HCT116 (cell line): ENCODE data around the gene ARHGAP18. TPM values are rescaled to one million over a fixed set of nuclear protein-coding genes. Genes with fewer than 3 reads are reported as not detected.

Experiments used
- ATAC-seq: fragments of 200-7000 bp; cut with Tn5 transposase; 2 replicates; pipeline ENCODE4 v1.9.1; 2020; ENCODE audit warnings: mild to moderate bottlenecking, moderate library complexity
- BruUV-seq: library from RNA; stranded (reverse); fragments of 400-500 nt; replicated peaks from 2 replicates; lab custom pipeline; 2021; lab: Mats Ljungman, UMichigan
- CTCF ChIA-PET: fragments of 300-600 bp; sonication (Branson Sonifier 250); formaldehyde crosslinking; loops from one replicate; lab custom pipeline; 2021; ENCODE audit warnings: antibody characterized with exemption; lab: Charles Lee
- POLR2A ChIA-PET: fragments of 300-600, 350-600 bp; sonication (Branson Sonifier 250); formaldehyde crosslinking; loops from one replicate; lab custom pipeline; 2021; ENCODE audit warnings: antibody characterized with exemption; lab: Charles Lee
- RAD21 ChIA-PET, 2 experiments: fragments of 300-600 bp; sonication (Branson Sonifier 250); formaldehyde crosslinking; loops; one replicate each; lab custom pipeline; 2023; ENCODE audit warnings: low total read pairs in 2 of 2; ENCODE audit not compliant: uncharacterized antibody in 2 of 2, unreplicated experiment in 2 of 2, low non-redundant PET in 1 of 2; lab: Charles Lee
- DNase-seq: peaks from one replicate; pipeline ENCODE4 v3.0.0-alpha.2; 2010; ENCODE audit warnings: low read depth, low spot score
- H2AFZ ChIP-seq: fragments of 200-600 bp; shearing (Covaris generic), sonication (generic); 2 replicates; pipeline ENCODE4 v1.6.1; 2017; ENCODE audit warnings: low read depth, mixed run types, mixed read lengths, antibody characterized with exemption, low read length; ENCODE audit not compliant: poor library complexity, severe bottlenecking
- H3K27ac ChIP-seq: 2 replicates; pipeline ENCODE4 v1.5.1; 2012; ENCODE audit warnings: low read depth, low read length
- H3K27me3 ChIP-seq: fragments of 200-600 bp; sonication (generic); 2 replicates; pipeline ENCODE4 v1.6.1; 2016; ENCODE audit warnings: mixed run types, low read length, mixed read lengths; ENCODE audit not compliant: insufficient read depth
- H3K36me3 ChIP-seq, 2 experiments: fragments of 200-500 bp in 1 of 2; fragments of 200-600 bp in 1 of 2; sonication (Bioruptor generic) in 1 of 2; sonication (generic) in 1 of 2; 2 replicates each; pipeline versions ENCODE4 v1.5.1 to v1.6.1; 2014 to 2016; ENCODE audit warnings: low read length in 2 of 2, inconsistent platforms in 1 of 2, mixed read lengths in 1 of 2, mixed run types in 1 of 2; ENCODE audit not compliant: insufficient read depth in 2 of 2, control insufficient read depth in 1 of 2
- H3K4me1 ChIP-seq, 2 experiments: fragments of 200-600 bp in 1 of 2; sonication (generic) in 1 of 2; 2 replicates each; pipeline versions ENCODE4 v1.5.1 to v1.6.1; 2012 to 2017; ENCODE audit warnings: low read length in 2 of 2, inconsistent platforms in 1 of 2, mild to moderate bottlenecking in 1 of 2, mixed read lengths in 1 of 2, mixed run types in 1 of 2, moderate library complexity in 1 of 2; ENCODE audit not compliant: insufficient read depth in 2 of 2, control insufficient read depth in 1 of 2
- H3K4me2 ChIP-seq: fragments of 200-600 bp; sonication (generic); 2 replicates; pipeline ENCODE4 v1.6.1; 2017; ENCODE audit warnings: mixed run types, low read length, mixed read lengths
- H3K4me3 ChIP-seq, 2 experiments: fragments of 200-600 bp in 1 of 2; sonication (generic) in 1 of 2; replicated peaks in 1 of 2; 2 replicates each; pipeline ENCODE4 v1.5.1; 2011 to 2016; ENCODE audit warnings: low read length in 2 of 2, control low read depth in 1 of 2, low read depth in 1 of 2, mild to moderate bottlenecking in 1 of 2, mixed read lengths in 1 of 2, mixed run types in 1 of 2
- H3K79me2 ChIP-seq: fragments of 200-600 bp; sonication (generic); 2 replicates; pipeline ENCODE4 v1.6.1; 2017; ENCODE audit warnings: mild to moderate bottlenecking, mixed run types, low read length, moderate library complexity, mixed read lengths; ENCODE audit not compliant: insufficient read depth
- H3K9ac ChIP-seq: fragments of 200-600 bp; sonication (generic); 2 replicates; pipeline ENCODE4 v1.6.1; 2016; ENCODE audit warnings: low read length, mixed read lengths
- H3K9me2 ChIP-seq: fragments of 200-600 bp; sonication (generic), shearing (Covaris generic); 2 replicates; pipeline ENCODE4 v1.6.1; 2017; ENCODE audit warnings: mixed run types, mild to moderate bottlenecking, moderate library complexity; ENCODE audit not compliant: insufficient read depth
- H3K9me3 ChIP-seq, 2 experiments: fragments of 200-500 bp in 1 of 2; fragments of 200-600 bp in 1 of 2; sonication (Bioruptor generic) in 1 of 2; sonication (generic) in 1 of 2; 2 replicates each; pipeline ENCODE4 v1.6.1; 2014 to 2017; ENCODE audit warnings: low read length in 2 of 2, mixed read lengths in 2 of 2, inconsistent platforms in 1 of 2, low read depth in 1 of 2, mild to moderate bottlenecking in 1 of 2, mixed run types in 1 of 2, moderate library complexity in 1 of 2; ENCODE audit not compliant: control insufficient read depth in 1 of 2, insufficient read depth in 1 of 2
- H4K20me1 ChIP-seq: fragments of 200-600 bp; sonication (generic), shearing (Covaris generic); 2 replicates; pipeline ENCODE4 v1.6.1; 2017; ENCODE audit warnings: mixed run types, mild to moderate bottlenecking, moderate library complexity; ENCODE audit not compliant: insufficient read depth
- CBX3 ChIP-seq: IDR thresholded peaks from 2 replicates; pipeline ENCODE4 v1.6.1; 2012; ENCODE audit warnings: low read depth
- CEBPB ChIP-seq: IDR thresholded peaks from 2 replicates; pipeline ENCODE4 v1.6.1; 2012; ENCODE audit warnings: low read depth
- CTCF ChIP-seq, 3 experiments: fragments of 200-600 bp in 1 of 3; sonication (generic) in 1 of 3; IDR thresholded peaks in 2 of 3; conservative IDR thresholded peaks in 1 of 3; 2 replicates each; pipeline ENCODE4 v1.5.1; 2012 to 2017; ENCODE audit warnings: low read depth in 2 of 3, low read length in 2 of 3, antibody characterized with exemption in 1 of 3, borderline replicate concordance in 1 of 3, control low read depth in 1 of 3, mild to moderate bottlenecking in 1 of 3, mixed read lengths in 1 of 3, mixed run types in 1 of 3, moderate library complexity in 1 of 3; ENCODE audit not compliant: insufficient read depth in 1 of 3
- EGR1 ChIP-seq: IDR thresholded peaks from 2 replicates; pipeline ENCODE4 v1.6.1; 2012; ENCODE audit warnings: low read depth
- EZH2 ChIP-seq: fragments of 200-600 bp; sonication (generic); IDR thresholded peaks from 2 replicates; pipeline ENCODE4 v1.6.1; 2017; ENCODE audit warnings: antibody characterized with exemption, mixed run types
- FOSL1 ChIP-seq: IDR thresholded peaks from 2 replicates; pipeline ENCODE4 v1.6.1; 2012; ENCODE audit warnings: low read depth
- RAD21 ChIP-seq: IDR thresholded peaks from 2 replicates; pipeline ENCODE4 v1.6.1; 2012; ENCODE audit warnings: low read depth, mild to moderate bottlenecking
- TCF7L2 ChIP-seq: IDR thresholded peaks from 2 replicates; pipeline ENCODE4 v1.7.0; 2011; ENCODE audit warnings: borderline replicate concordance, inconsistent platforms; ENCODE audit not compliant: insufficient read depth, insufficient read length; ENCODE audit errors: extremely low read depth
- intact Hi-C: fragments of 100-400 bp; cut with micrococcal nuclease; formaldehyde crosslinking; loops from 2 replicates; pipeline ENCODE4 v1.10.0; 2022
- total RNA-seq: library from RNA; stranded (reverse); gene quantifications from one replicate; pipeline ENCODE4 v1.2.1, GENCODE V29; 2021; ENCODE audit not compliant: unreplicated experiment
- TF ChIP-seq, protein P1 (sequence below): IDR thresholded peaks from 2 replicates; pipeline ENCODE4 v1.6.1; 2012; ENCODE audit warnings: low read depth

ARHGAP18 gene
- total RNA-seq, 1 experiment from 2014 or later: 70.3 TPM

- Histone ChIP-seq H3K9ac (no peak overlapping the region), H3K9me2 (no peaks in the 10 kb centered on the region), H2AFZ (no peak overlapping the region), H4K20me1 (no peaks in the 10 kb centered on the region), H3K4me3 (no peak overlapping the region), H3K36me3 (no peaks in the 10 kb centered on the region), H3K9me3 (no peaks in the 10 kb centered on the region), H3K79me2 (peaks cover 79% of the 10 kb centered on the region), H3K4me1 (peaks cover 84 to 94% of the 10 kb centered on the region in 2 experiments), H3K4me2 (peak overlapping the region; percentile 52), H3K27me3 (no peaks in the 10 kb centered on the region), H3K27ac (peak overlapping the region; percentile 87)
- TF ChIP-seq, protein P1, sequence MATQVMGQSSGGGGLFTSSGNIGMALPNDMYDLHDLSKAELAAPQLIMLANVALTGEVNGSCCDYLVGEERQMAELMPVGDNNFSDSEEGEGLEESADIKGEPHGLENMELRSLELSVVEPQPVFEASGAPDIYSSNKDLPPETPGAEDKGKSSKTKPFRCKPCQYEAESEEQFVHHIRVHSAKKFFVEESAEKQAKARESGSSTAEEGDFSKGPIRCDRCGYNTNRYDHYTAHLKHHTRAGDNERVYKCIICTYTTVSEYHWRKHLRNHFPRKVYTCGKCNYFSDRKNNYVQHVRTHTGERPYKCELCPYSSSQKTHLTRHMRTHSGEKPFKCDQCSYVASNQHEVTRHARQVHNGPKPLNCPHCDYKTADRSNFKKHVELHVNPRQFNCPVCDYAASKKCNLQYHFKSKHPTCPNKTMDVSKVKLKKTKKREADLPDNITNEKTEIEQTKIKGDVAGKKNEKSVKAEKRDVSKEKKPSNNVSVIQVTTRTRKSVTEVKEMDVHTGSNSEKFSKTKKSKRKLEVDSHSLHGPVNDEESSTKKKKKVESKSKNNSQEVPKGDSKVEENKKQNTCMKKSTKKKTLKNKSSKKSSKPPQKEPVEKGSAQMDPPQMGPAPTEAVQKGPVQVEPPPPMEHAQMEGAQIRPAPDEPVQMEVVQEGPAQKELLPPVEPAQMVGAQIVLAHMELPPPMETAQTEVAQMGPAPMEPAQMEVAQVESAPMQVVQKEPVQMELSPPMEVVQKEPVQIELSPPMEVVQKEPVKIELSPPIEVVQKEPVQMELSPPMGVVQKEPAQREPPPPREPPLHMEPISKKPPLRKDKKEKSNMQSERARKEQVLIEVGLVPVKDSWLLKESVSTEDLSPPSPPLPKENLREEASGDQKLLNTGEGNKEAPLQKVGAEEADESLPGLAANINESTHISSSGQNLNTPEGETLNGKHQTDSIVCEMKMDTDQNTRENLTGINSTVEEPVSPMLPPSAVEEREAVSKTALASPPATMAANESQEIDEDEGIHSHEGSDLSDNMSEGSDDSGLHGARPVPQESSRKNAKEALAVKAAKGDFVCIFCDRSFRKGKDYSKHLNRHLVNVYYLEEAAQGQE: no peak
- TF ChIP-seq TCF7L2 (peak; percentile 75), EGR1 (no peak), FOSL1 (no peak)
- ChIA-PET POLR2A (no interaction called here), CTCF (interaction anchor here (0.7 to 1.0 kb wide), 2 partner anchors 69 to 86 kb away, joined by 3 to 4 read pairs; no protein-coding TSS in a partner anchor), RAD21 (interaction anchor here in 1 of 2 experiments (0.8 kb wide), 1 partner anchor 175 kb away, joined by 4 read pairs; no protein-coding TSS in a partner anchor)
- ATAC-seq (no peak), DNase-seq (no peak)
- intact Hi-C loops: loop anchor here (2.0 to 5.0 kb wide), 2 partner anchors 67 to 170 kb away; no protein-coding TSS in a partner anchor
- no TSS peak for BruUV-seq
Observed at GRCh38 chr6:129667621-129668020, 42.4 kb downstream of the ARHGAP18 start.

- TF ChIP-seq CBX3: no peak
- TF ChIP-seq CTCF (IDR thresholded peaks at IDR 0.05 in 2 of 3, conservative IDR thresholded peaks at IDR 0.05 in 1 of 3; ENCODE audit: borderline replicate concordance in 1 of 3, insufficient read depth in 1 of 3, low read depth in 2 of 3, low read length in 2 of 3): peak in 2 of 3 experiments; percentile 8 to 15; a peak in 1 of 6 replicates
- no peak for TF ChIP-seq CEBPB
- peak; percentile 48 for TF ChIP-seq RAD21
- TF ChIP-seq, protein P1: no peak
- no peak for TF ChIP-seq EZH2
- no peak overlapping the region for H3K9ac ChIP-seq
- H2AFZ ChIP-seq: no peak overlapping the region
- ChIA-PET CTCF (no interaction called here), POLR2A (no interaction called here), RAD21 (no interaction called here)
- intact Hi-C loops: loop anchor here (2.0 to 5.0 kb wide), 2 partner anchors 66 to 170 kb away; no protein-coding TSS in a partner anchor
- no peak for ATAC-seq
- no peak for DNase-seq
- peaks cover 79% of the 10 kb centered on the region for H3K79me2 ChIP-seq
- no peaks in the 10 kb centered on the region for H3K9me3 ChIP-seq
- no peak overlapping the region for H3K4me3 ChIP-seq
- no peaks in the 10 kb centered on the region for H4K20me1 ChIP-seq
- no peaks in the 10 kb centered on the region for H3K27me3 ChIP-seq
- H3K27ac ChIP-seq: peak overlapping the region; percentile 87; the same call in 1 of the 2 replicates
- H3K4me2 ChIP-seq: peak overlapping the region; percentile 52; the same call in 1 of the 2 replicates
- no peaks in the 10 kb centered on the region for H3K9me2 ChIP-seq
- BruUV-seq: no TSS peak
- no peaks in the 10 kb centered on the region for H3K36me3 ChIP-seq
- peaks cover 84 to 94% of the 10 kb centered on the region in 2 experiments for H3K4me1 ChIP-seq
Observed at GRCh38 chr6:129667034-129667433, 42.9 kb downstream of the ARHGAP18 start.
